CD4-positive, alpha-beta T cell treated with Interleukin-2 at 100 ng/mL for 4 hours (primary cell): ENCODE data around the gene TRA2A.
"Not testable (repeated sequence)": the region's sequence is repeated elsewhere in the genome, so short reads cannot be mapped to it uniquely, and the experiment has no call there.

ENCODE experiments used
- DNase-seq: peaks from one replicate; pipeline ENCODE4 v3.0.0-alpha.2; 2020; ENCODE audit warnings: low spot score

Gene TRA2A

DNA sequence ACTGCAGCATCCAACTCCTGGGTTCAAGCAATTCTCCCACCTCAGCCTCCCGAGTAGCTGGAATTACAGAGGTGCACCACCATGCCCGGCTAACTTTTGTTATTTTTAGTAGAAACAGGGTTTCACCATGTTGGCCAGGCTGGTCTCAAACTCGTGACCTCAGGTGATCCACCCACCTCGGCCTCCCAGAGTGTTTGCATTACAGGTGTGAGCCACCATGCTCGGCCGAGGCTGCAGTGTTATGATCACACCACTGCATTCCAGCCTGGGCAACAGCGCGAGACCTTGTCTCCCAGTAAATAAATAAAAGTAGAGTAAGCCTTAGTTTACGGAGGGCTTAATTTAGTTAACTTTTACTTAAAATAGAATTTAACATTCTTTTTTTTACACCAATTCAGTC is 37.8 kb downstream of the TRA2A start:
- no peak for DNase-seq

DNA sequence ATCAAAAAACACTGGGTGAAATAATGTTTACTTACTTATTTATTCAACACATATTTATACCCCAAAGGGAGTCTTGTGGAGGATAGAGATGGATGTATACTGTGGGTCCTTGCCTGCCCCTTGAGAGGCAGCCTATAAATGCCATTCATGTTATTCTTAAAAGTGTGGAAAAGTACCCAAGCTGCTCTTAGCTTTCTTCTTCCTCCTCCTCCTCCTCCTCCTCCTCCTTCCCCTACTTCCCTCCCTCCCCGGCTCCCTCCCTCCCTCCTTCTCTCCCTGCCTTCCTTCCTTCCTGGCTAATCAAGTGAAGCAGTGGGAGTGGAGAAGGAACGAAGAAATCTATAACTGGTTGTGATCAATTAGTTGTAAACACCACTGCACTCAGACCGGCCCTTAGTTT is 40.3 kb downstream of the TRA2A start:
- DNase-seq = no peak

DNA sequence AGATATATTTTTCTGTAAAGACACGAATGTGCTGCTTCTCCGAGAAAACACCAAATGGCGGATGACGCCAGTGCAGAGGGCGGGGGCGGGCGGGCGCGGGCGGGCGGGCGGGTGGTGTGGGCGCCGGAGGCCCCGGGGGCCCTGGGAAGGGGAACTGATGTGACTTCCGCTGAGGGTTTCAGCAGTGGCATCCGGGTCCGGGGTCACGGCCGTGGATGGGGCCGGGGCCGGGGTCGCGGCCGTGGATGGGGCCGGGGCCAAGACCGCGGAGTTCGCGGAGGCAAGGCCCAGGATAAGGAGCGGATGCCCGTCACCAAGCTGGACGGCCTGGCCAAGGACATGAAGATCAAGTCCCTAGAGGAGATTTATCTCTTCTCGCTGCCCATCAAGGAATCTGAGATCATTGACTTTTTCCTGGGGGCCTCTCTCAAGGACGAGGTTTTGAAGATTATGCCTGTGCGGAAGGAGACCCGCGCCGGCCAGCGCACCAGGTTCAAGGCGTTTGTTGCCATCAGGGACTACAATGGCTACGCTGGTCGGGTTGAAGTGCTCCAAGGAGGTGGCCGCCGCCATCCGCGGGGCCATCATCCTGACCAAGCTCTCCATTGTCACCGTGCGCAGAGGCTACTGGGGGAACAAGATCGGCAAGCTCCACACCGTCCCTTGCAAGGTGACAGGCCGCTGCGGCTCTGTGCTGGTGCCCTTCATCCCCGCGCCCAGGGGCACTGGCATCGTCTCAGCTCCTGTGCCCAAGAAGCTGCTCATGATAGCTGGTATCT is 41.2 kb downstream of the TRA2A start:
- peak; percentile 54 for DNase-seq

DNA sequence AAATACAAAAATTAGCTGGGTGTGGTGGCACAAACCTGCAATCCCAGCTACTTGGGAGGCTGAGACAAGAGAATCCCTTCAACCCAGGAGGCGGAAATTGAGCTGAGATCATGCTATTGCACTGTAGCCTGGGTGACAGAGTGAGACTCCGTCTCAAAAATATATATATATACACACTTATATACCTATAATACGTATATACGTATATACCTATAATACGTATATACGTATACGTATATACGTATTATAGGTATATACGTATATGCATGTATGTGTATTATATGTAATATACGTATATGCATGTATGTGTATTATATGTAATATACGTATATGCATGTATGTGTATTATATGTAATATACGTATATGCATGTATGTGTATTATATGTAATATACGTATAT is 43.1 kb downstream of the TRA2A start:
- not testable (repeated sequence) for DNase-seq

DNA sequence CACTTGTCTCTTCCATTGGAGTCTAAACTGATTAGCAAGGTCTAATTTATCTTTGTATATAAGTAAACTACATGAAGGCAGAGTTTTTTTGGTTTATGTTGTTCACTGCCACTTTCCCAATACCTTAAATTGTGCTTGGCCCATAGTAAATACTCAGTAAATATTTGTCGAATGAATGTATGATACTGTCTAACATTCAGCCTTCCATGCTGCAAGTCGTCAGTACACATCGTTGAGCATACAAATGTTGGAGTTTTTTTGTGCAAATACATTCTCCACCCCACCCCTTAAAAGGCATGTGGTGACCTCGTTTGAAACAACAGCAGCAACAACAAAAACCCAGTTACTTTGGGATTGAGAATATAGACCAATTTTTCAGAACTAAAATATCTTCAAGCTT is 44.1 kb downstream of the TRA2A start:
- DNase-seq = no peak

DNA sequence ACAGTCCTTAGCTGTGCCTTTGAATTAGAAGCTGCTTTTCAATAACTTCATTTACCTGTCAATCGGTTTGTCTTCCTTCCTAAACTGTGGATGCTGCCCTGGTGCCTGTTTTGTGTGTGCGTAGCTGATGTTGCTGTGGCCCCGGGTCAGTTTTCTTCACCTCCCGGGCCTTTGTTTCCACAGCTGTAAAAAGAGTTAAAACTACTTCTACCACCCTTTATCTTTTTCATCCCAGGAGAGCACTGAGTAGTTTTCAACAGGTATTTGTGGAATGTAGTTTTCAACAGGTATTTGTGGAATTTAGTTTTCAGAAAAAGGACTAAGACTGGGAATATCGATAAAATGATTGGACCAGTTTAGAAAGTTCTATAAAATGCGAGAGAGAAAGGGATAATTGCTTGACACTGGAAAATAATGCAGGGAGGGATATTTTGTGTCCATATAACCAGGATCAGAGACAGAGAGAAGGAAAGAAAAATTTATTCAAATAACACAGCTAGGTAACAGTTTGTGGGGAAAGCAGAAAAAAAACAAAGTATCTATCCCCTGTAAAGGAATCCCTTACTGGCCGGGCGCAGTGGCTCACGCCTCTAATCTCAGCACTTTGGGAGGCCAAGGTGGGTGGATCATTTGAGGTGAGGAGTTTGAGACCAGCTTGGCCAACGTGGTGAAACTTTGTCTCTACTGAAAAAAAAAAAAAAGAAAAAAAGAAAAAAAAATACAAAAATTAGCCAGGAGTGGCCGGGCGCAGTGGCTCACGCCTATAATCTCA is 45.6 kb downstream of the TRA2A start:
- no peak for DNase-seq

DNA sequence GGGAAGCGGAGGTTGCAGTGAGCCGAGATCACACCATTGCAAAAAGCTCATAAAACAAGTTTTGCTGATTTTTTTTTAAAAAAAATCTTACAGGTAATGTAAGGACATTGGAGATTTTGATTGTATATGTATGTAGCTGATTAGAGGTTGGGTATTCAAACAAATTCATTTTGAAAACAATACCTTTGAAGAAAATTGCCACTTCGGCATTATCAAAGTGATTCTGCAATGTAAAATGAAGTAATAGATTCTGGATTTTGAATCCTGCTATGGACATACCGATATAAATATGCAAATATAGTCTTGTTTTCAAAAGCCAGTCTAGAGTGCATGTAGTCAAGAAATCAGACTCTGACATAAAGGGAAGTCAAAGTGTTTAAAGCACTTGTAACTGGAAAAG is 49.1 kb downstream of the TRA2A start:
- DNase-seq = no peak

DNA sequence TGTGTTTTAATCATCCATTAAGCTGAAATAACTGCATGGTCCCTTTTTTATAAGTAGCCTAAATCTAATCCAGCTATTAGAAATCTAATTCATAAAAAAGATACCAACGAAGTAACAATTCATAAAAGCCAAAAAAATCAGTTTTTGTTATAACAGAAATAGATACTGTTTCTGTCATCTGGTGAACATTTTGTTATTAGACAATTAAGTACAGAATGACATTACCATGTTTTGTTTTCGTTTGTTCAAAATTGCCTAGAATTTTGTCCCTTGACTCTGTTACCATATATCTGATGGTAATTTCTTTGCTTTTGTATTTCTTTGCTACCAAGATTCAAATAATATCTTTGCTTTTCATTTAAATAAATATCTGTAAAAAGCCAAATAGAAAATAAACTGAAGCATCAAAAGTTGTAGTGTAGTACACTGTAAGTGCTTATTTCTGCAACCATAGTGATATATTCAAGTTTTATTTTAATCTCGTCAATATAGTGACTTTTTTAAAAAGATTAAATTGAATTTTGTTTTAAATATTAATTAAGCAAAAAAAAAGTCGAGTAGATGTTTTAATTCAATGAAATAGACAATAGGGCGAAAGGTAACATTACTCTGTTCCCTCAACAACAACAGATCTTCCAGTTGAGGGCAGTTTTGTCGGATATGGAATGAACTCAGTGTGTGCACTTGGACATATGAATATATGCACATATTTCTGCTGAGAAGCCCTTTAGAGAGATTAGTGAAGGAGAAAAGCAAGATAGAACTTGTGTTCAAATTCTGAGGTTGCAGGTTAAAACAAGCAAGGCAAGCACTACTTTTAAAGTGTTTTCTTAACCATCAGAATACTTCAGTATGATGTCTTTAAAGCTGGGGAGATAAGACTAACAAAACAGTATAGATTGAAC is 53.6 kb downstream of the TRA2A start:
- DNase-seq = no peak

DNA sequence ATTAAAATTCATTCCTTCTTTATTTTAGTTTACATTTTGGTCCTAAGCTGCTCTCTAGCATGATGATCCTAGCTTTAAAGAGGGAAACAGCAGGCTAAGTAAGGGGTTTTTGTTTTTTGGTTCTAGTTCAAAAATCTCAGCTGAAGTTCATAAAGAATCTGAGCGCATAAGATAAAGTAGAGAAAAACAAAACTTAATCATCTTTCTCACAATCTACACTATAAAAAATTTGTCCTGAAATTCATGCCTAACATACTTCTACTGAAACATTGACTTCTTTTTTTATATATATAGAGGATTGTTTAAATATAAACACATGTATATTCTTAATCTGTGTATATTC is 54.7 kb downstream of the TRA2A start:
- DNase-seq = no peak

DNA sequence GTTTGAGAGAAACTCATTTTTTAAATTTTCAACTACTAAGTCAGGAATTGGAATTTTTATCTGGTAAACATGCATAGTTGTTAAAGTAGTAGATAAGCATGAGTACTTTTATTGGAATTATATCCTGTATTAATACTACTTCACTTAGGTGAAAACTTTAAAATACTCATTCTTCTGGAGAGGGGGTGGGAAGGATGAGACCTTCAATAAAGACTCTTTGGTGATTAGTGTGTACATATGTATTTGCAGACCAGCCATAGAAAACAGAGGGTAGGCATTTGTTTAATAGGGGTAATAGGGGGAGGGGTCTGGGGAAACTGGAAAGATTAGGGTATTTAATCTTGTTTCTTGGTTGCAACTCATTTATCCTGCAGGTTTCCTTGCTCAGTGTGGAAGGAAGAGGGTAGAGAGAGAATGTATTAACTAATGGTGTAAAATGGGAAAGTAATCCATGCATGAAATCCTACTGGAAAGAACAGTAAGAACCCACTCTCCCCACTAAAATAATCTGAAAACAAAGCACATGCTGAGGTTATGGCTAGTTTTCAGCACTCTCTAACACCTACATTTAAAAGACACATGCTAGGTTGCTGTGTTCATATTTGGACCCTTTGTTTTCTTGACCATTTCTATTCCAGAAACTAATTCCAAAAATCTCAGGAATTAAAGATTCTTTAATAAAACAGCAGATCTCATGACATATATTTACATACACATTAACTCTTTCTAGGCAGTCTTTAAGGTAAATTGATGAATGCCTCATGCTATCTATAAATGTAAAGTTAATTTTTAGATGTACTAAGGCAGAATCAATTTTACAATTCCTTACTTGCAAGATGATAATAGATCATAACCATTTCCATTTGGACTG is 55.3 kb downstream of the TRA2A start:
- no peak for DNase-seq

DNA sequence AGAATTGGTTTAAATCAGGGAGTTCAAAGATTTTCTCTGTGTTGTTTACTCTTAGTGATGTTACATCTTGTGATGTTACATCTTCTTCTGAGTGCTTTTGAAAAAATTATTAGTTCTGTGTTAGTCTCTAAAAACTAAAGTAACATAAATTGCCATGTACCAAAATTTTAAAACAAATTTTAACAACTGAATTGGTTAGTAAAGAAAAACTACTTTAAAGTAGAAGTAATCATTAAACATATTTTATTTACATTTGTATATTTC is 56.3 kb downstream of the TRA2A start:
- no peak for DNase-seq

DNA sequence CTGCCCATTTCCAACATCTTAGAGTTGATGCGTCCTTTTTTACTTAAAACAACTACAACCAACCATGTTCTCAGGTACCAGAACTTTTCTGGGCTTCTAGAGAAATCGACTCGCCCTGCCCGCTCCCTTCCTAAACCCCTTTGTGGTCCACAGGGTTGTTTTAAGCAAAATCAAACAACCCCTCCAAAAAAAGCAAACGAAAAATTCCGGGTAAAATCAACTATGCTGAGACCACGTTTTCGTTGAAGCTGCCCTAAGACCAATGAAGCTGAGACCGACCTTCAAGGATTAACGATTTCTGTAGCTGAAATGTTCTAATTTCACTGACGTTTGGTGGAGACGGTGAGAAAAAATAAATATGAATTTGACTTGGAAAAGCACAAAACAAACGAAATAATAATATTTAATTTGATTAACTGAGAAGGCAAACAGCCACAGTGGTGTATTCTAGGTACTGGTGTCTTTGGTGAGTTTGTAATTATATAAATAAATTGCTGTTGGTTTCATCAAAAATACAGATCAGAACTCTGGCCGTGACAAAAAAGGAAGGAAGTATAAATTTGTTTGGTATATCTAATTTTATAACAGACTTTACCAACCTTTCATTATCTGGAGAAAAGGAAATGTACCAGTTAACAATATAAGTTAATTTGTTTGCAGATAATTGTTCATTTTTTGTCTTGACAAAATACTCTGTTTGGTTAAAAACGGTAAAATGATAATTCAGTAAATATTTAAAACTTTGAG is 56.8 kb downstream of the TRA2A start:
- DNase-seq = no peak

DNA sequence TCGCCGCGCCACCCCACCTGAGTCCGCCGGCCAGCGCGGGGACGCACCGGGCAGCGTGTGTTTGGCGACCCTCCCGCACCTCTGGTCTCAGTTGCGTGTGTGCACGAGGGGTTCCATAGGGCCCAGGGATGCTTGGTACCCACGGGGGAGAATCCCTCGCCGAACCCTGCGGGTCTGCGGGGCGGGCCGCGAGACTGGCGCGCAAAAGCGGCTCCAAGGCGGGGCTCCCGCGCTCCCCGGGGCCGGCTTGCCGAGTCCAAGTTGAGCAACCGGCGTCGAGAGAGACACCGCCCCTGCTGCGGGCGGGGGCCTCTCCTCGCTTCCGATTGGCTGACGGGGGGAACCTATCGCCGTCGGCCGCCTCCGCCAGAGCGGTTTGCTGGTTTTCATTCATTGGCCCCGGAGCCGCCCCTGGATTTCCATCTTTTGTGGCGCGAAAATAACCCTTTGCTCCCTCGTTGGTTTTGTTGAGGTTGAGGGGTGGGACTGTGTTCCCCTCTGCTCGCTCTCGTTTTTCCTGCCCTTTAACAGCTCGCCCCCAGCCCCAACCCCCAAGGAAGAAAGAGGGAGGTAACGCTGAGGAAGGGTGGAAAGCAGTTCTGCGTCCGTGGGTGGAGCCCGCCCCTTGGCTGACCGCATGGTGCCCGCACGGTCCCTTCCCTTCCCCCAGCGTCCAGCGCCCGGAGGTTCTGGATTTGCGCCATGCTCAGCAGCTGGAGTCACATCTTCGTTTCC is 57.5 kb downstream of the TRA2A start:
- peak; percentile 39 for DNase-seq

DNA sequence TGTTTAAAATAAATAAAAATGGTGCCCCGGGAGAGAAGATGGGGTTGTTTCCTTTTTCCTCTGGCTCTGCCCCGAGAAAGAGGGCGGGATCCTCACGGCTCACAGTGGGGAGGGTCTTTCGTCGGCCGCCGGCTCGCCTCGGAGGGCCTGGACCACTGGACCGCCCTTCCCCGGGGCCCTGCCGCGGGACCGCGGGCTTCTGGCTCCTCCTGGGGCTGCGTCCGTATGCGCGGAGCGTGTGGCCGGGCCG is 58.0 kb downstream of the TRA2A start:
- no peak for DNase-seq

DNA sequence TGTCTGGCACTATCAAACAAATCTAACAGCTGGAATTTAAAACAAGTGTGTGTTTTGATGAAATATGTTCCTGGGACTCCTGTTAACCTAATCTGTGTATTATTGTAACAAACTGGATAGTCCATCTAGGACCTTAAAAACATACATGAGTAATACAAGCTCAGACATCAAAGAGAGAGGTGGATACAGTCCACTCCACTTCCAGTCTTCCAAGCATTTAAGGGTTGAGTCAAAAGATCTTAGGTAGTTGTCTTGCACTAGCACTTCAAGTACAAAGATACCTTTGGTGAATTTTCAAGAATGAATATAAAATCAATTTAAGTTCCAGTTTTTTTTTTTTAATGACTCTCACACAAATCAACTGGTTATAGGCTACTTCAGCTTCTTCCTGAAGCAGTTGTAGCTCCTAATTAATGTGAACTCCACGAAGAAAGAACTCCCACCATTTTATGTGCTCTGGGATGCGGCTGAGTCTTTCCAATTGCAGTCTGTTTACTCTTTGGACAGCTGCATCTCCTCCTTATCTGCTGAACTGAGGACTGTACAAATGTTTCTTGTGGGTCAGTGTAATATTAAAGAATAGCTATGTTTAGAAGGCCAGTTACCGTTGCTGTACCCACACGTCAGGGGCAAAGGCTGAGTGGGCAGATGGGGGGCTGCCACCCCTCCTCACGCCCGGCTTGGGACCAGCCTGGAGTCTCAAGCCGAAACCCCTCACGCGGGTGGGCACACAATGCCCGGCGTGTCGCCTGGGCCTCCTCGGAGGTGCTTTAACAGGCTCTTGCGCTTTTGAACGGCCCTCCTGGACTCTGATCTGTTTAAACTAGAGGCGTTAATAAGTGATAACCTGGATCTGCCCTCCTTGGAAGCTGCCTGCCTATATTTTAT is 58.6 kb downstream of the TRA2A start:
- no peak for DNase-seq

DNA sequence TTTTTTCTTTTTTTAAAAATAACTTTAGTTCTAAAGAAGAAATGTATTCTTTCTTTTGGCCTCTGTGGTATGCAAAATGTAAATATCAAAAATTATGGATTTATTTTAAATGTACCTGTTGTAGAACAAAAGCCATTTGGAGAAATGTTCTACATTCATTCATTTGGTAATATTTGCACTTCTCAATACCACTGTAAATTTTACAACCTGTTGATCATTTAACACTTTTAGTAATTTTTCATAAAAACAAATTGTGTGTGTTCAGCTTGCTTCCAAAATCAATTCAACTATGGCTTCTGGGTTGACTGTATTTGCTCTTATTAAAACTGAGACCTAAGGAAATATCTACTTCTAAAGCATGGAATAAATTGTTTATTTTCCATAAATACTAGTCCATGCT is 59.2 kb downstream of the TRA2A start:
- no peak for DNase-seq

DNA sequence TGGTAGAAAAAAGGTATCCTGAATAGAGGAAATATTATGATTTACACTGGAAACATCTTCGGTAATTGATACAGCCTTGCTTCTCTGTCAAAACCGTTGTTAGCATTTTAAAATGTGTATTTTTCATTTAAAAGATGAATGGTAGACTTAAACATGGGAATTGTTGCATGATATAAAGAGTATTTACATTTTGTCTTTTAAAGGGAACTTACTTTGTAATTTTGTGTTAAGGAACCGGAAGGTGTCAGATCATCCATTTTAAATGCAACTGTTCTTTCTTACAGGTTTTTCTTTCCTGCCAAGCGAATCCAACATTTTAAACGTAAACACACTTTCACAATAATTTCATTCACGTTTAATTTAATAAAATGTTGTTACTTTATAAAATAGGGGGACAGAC is 59.7 kb downstream of the TRA2A start:
- DNase-seq = no peak

DNA sequence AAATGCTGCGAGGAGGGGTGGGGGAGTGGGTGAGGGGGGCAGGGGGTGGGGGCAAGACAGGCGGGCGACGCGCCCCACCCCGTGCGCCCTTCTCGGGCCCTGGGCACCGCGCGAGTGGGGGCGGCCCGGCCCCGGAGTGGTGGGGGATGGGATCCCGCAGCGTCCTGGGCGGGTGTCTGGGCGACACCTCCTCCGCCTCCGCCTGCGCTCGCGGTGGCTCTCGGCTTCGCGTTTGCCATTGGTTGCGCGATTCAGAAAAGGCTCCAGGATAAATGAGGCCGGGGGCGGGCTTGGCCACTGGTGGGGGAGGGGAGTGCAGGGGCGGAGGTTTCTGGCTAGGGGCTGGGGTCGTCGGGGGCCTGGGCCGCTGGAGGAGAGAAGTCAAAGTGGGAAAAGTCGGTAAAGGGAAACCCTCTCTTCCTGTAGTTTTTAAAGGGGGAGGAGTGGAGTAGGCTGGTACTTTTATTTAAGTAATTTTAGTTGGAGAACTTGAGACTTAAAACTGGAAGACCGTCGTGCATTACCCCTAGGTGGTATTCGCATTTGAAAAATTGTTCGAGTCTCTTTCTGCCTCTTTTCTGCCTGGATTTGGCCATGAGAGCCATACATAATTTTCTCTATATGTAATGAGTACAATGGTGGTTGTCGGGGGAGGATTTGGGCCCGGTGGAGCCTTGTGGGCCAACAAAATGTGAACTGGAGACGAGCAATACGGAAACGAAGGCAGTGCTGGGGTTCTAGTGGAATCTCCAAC is 60.5 kb downstream of the TRA2A start:
- no peak for DNase-seq
